Activated CD8-positive, alpha-beta memory T cell treated with anti-CD3 and anti-CD28 coated beads, Interleukin-2, amount 50 U/mL, for 48 hours (primary cell): ENCODE results near the gene REEP1.
"Not testable (repeated sequence)": the region's sequence is repeated elsewhere in the genome, so short reads cannot be mapped to it uniquely, and the experiment has no call there.

Experiments used
- DNase-seq: peaks from one replicate; pipeline ENCODE4 v3.0.0-alpha.2; 2020

The REEP1 gene

GRCh38 chr2:86281066-86281700, 56.2 kb downstream of the REEP1 start:
- DNase-seq: peak; percentile 6

DNA sequence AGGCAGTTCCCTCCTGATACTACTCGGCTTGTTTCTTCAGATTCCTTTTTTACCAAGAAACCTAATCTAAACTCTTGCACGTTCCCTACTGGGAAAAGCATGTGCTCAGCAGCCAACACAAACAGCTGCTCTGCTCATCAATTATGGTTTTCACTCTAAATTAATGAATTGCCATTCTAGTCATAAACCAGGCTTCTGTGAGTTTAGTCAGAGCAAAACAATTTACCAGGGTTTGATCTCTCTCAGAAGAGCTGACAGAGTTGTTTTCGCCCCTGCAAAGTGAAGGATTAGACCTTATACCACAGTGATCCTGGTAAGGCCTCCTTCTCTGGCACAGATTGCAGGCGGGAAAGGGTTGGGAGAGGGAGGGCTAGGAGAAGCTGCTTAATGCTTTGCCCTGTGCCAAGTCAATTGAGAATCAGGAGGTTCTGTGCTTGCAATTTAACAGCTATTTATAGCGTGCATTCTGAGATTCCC, 57.2 kb downstream of the REEP1 start:
- peak; percentile 2 for DNase-seq

DNA sequence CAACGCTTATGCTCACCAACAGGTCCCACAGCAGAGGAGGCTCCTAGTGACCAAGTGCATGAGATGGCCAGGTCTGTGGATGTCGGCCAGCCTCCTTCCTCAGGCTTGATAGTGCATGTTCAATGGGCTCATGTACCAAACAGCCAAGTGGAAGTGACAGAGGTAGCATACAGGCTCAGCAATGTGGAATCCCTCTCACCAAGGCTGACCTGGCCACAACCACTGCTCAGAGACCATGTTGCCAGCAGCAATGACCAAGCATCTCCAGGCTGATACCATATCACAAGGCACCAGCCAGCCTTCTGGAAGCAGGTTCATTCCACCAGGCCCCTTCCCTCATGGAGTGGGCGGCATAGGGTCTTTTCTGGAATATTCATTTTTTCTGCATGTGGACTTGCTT, 61.5 kb downstream of the REEP1 start:
- peak; percentile 38 for DNase-seq

- DNase-seq: no peak
Observed at GRCh38 chr2:86275384-86275799, 62.0 kb downstream of the REEP1 start.

- DNase-seq: no peak
Observed at GRCh38 chr2:86274918-86275275, 62.5 kb downstream of the REEP1 start.

- no peak for DNase-seq
Observed at GRCh38 chr2:86274265-86274917, 63.0 kb downstream of the REEP1 start.

- no peak for DNase-seq
Observed at GRCh38 chr2:86272111-86272510, 65.3 kb downstream of the REEP1 start.

DNA sequence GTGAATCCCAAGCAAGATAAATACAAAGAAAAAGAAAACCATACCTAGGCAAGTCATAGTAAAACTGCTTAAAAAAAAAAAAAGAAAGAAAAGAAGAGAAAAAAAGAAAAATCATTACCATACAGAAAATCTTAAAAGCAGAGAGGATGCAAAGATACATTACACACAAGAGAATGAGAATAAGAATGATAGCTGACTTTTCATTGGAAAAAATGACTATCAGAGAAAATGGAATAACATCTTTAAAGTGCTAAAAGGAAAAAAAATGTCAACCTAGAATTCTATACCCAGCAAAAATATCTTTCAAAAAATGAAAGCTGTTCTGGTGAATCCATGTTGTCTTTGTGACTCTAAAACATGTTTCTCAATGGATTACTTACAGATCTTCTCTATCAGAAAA, 66.2 kb downstream of the REEP1 start:
- DNase-seq: no peak

GRCh38 chr2:86263956-86264355, 73.5 kb downstream of the REEP1 start:
- DNase-seq: no peak

DNA sequence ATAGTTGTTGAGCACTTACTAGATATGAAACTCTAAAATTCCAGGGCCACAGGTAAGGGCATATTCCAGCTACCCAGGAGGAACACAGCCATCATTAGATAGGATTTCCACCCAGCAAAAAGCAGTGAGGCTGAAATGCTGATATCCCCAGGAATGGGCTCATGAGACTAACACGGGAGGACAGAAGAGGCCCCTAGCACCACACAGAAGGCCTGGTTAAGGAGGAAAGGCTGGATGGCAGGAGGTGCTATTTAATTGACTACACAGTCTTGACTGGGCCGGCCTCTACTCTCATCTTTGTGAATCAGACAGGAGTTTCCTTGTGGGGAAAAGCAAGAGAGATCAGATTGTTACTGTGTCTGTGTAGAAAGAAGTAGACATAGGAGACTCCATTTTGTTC, 76.4 kb downstream of the REEP1 start:
- DNase-seq: no peak

- DNase-seq: no peak
Observed at GRCh38 chr2:86258106-86258505, 79.3 kb downstream of the REEP1 start.

- no peak for DNase-seq
Observed at GRCh38 chr2:86256982-86257381, 80.4 kb downstream of the REEP1 start.

GRCh38 chr2:86256300-86256699, 81.1 kb downstream of the REEP1 start:
- DNase-seq: no peak

DNA sequence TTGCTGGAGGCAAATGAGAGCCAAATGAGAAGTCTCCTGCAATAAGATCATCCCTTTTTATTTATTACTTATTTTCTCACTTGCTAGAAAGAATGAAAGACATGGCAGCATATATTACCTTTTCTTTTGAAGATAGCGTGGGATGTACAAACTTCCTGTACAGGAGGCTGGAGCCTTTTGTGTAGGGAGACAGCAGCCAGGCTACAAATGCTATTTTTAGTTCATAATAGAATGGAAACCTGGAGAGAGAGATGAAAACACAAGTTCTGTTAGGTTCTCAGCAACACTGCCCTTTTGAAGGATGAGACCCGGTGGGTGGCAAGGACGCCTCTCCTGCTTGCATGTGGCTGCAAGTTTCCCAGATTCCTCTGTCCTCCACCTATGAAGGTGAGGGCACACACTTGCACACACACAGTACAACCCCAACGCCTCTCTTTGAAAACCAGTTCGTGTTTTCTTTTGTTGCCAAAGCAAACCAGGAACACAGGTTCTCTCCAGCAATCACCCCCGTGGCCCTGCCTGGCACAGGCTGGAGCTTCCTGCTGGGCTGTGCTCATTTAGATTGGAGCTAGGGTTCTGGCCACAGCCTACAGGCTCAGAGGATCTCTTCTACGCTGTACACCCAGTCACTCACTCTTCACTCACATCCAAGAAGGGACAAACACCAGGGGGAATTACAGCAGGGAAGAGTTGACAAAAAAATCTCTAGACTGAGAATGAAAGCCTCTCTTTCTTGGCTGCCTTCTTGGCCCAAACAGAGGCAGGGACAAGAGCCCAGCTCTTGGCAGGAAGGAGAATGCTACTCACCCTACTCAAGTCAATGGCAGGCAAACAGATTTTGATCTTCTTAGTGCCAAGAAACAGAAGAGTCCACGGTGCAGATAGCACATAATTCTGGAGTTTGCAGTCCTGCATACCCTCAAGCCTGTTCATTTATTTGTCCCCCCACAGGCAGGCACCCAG, 82.6 kb downstream of the REEP1 start:
- no peak for DNase-seq

DNA sequence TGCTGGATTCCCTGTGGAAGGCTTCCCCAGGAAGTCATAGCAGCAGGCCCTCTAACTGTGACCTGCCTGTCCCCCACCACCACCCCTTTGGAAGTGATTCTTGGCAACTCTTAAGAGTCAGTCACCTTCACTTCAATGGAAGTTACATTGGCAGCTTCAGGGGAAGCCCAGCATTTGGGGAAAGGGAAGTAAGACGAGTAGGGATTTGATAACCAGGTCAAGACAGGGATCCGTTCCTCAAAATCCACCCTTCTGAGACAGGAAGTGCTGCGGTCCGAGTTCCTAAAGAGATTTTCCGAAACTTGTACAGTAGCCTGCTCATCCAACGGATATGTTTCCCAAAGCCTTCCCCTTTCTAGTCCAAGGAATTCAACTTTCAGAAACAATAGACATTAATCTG, 84.0 kb downstream of the REEP1 start:
- no peak for DNase-seq

DNA sequence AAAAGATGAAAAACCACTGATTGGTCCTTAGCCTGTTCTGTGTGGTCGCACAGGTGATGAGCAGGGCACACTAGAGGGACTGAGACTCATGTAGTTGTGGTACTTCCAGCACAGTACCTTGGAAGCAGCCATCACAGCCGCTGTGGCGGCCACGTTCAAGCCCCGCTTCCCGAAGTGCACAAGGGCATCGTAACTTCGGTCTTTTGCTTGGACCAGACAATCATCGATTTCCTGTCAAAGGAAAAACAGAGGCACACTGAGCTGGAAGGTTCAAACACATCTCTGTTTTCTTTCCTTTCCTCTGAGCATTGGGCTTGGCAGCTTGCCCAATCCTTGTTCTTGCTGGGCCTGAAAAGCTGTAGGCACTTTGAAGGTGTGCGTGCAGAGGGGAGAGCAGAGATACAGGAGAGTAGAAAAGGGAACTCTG, 85.6 kb downstream of the REEP1 start:
- no peak for DNase-seq

GRCh38 chr2:86249579-86250391, 87.6 kb downstream of the REEP1 start:
- DNase-seq: no peak

GRCh38 chr2:86249176-86249575, 88.2 kb downstream of the REEP1 start:
- no peak for DNase-seq

DNA sequence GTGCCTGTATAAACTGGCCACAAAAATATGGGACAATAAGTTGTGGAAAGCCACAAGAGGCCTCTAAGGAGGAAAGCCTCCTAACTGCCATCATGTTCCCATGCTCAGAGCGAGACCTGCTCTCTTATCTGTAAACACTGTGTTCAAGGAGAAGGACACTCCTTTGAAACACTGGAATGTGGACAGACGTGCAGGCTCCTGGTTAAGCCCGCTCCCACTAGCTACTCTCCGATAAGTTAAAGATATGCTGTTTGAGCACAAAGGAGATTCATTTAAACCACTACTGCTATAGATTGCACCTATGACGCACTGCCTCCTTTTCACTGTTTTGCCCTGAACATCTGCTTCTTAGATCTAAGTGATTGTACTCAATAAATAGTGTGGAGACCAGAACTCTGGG, 92.2 kb downstream of the REEP1 start:
- DNase-seq: not testable (repeated sequence)

DNA sequence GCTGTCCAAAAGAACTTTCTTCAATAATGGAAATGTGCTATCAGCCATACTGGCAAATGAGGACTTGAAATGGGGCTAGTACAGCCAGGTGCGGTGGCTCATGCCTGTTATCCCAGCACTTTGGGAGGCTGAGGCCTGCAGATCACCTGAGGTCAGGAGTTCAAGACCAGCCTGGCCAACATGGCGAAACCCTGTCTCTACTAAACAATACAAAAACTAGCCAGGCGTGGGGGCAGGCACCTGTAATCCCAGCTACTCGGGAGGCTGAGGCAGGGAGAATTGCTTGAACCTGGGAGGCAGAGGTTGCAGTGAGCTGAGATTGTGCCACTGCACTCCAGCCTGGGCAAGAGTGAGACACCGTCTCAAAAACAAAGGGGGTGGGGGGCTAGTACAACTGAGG, 92.6 kb downstream of the REEP1 start:
- DNase-seq: not testable (repeated sequence)

GRCh38 chr2:86243950-86244733, 93.3 kb downstream of the REEP1 start:
- DNase-seq: no peak

DNA sequence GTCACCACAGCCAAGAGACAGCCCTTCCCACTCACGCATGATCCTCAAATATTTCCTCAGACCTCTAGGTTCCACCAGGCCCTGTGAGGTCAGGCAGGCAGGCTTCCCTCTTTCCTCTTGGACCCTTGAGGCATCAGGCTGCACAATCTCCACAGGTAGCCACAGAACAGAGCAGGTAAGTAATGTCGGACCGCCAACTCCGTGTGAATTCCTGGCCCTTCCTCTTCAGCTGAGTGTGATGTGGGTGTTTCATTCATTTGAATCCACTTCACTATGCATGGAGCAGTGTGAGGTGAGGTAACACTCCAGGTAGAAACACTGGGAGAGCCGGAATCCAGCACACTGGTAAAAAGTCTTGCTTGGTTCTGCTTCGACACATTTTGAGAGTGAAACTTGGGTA, 94.2 kb downstream of the REEP1 start:
- no peak for DNase-seq
